Ishikawa (cell line): ENCODE data around the gene ARL4A.

Source experiments
- CEBPB ChIP-seq: IDR thresholded peaks from 2 replicates; pipeline ENCODE4 v1.6.1; 2012
- CREB1 ChIP-seq: IDR thresholded peaks from 2 replicates; pipeline ENCODE4 v1.6.1; 2012; ENCODE audit warnings: low read depth
- EGR1 ChIP-seq: IDR thresholded peaks from 2 replicates; pipeline ENCODE4 v1.6.1; 2012
- EP300 ChIP-seq: IDR thresholded peaks from 2 replicates; pipeline ENCODE4 v1.6.1; 2012; ENCODE audit warnings: borderline replicate concordance
- FOXM1 ChIP-seq: IDR thresholded peaks from 2 replicates; pipeline ENCODE4 v1.6.1; 2012; ENCODE audit warnings: low read depth, borderline replicate concordance
- MAX ChIP-seq: IDR thresholded peaks from 2 replicates; pipeline ENCODE4 v1.6.1; 2012
- NFIC ChIP-seq: IDR thresholded peaks from 2 replicates; pipeline ENCODE4 v1.6.1; 2012
- RAD21 ChIP-seq: IDR thresholded peaks from 2 replicates; pipeline ENCODE4 v1.6.1; 2012; ENCODE audit warnings: low read depth
- REST ChIP-seq: IDR thresholded peaks from 2 replicates; pipeline ENCODE4 v1.6.1; 2012; ENCODE audit warnings: low read depth, mild to moderate bottlenecking
- TAF1 ChIP-seq: IDR thresholded peaks from 2 replicates; pipeline ENCODE4 v1.6.1; 2012; ENCODE audit warnings: low read depth, mild to moderate bottlenecking
- TCF12 ChIP-seq: IDR thresholded peaks from 2 replicates; pipeline ENCODE4 v1.6.1; 2012; ENCODE audit warnings: low read depth
- TEAD4 ChIP-seq: IDR thresholded peaks from 2 replicates; pipeline ENCODE4 v1.6.1; 2012
- USF1 ChIP-seq: IDR thresholded peaks from 2 replicates; pipeline ENCODE4 v1.6.1; 2012
- YY1 ChIP-seq: IDR thresholded peaks from 2 replicates; pipeline ENCODE4 v1.6.1; 2012; ENCODE audit warnings: low read depth

- TF ChIP-seq EP300 (no peak), MAX (no peak), CEBPB (no peak), RAD21 (no peak), USF1 (no peak), YY1 (no peak), TCF12 (no peak), FOXM1 (no peak), TAF1 (no peak), CREB1 (no peak), NFIC (no peak), TEAD4 (no peak), EGR1 (no peak), REST (no peak)
Observed at GRCh38 chr7:12716134-12716681, 28.8 kb downstream of the ARL4A start.
